Adrenal gland (tissue), 5 donors: ENCODE measurements around the gene RABGAP1.

Experiments used
- POLR2A ChIP-seq, 2 donors: fragments of 450-650 bp; IDR thresholded peaks; one replicate each; pipeline ENCODE4 v1.6.1; 2017; ENCODE audit warnings: antibody characterized with exemption in 2 of 2, mild to moderate bottlenecking in 2 of 2, moderate library complexity in 1 of 2
- TF ChIP-seq, protein P1 (sequence below), 6 experiments: fragments of 450-650 bp in 4 of 6; fragments of 200-600 bp in 2 of 6; sonication (generic) in 1 of 6; IDR thresholded peaks; 1 replicate in 5 of 6; 2 replicates in 1 of 6; pipeline versions ENCODE4 v1.5.1 to v1.8.0; 2016 to 2021; ENCODE audit warnings: antibody characterized with exemption in 6 of 6, mild to moderate bottlenecking in 2 of 6, moderate library complexity in 1 of 6
- donor health status: DM: no; HTN: no; CAD: no.

DNA sequence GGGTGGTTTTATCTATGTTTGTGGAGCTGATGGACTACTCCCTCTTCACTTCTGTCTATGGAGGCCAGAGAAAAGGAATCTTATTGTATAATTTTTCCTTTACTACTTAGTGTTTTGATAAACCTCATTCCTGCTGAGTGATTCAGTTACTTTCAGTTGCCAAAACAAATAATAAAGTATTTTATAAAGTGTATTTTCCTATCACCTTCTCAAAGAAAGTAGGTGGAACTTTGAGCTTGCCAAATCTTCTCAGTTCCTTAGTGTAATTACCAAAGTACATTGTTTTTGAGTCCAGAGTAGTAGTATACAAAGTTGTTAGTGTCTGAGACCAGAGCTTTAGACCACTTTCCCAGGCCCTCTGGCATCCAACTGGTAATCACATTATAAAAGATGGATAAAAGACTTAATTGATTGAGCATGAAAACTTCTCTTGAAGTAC is 13.5 kb downstream of the RABGAP1 start:
- TF ChIP-seq, protein P1, sequence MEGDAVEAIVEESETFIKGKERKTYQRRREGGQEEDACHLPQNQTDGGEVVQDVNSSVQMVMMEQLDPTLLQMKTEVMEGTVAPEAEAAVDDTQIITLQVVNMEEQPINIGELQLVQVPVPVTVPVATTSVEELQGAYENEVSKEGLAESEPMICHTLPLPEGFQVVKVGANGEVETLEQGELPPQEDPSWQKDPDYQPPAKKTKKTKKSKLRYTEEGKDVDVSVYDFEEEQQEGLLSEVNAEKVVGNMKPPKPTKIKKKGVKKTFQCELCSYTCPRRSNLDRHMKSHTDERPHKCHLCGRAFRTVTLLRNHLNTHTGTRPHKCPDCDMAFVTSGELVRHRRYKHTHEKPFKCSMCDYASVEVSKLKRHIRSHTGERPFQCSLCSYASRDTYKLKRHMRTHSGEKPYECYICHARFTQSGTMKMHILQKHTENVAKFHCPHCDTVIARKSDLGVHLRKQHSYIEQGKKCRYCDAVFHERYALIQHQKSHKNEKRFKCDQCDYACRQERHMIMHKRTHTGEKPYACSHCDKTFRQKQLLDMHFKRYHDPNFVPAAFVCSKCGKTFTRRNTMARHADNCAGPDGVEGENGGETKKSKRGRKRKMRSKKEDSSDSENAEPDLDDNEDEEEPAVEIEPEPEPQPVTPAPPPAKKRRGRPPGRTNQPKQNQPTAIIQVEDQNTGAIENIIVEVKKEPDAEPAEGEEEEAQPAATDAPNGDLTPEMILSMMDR (IDR thresholded peaks at IDR 0.05), result no peak
- TF ChIP-seq POLR2A (IDR thresholded peaks at IDR 0.05), result no peak
